ENCODE measurements around the gene PLXNB1.
"Not testable (repeated sequence)": the region's sequence is repeated elsewhere in the genome, so short reads cannot be mapped to it uniquely, and the experiment has no call there.

Gene PLXNB1

DNA sequence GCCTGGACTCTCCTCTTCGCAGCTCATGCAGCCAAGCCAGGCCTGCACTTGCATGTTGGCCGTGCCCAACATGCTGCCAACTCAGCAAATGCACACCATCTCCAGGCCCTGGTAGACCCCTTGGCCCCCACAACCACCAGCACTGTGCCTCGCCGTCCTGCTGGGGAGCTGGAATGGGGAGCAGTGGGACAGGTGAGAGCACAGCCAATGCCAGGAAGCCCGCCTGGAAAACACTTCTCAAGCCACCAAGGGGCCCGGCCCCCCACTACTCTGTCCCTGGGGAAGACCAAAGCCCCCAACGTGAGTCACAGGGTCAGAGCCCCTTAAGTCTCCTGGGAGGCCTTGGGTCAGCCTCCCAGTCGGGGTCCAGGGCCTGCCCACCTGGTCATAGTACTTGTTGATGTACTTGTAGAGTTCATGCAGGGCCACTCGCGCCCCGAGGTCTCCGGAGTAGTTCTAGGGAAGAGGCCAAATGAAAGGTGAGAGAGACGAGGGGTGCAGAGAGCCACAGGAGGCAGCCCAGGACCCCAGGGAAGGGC, 24.5 kb downstream of the PLXNB1 start:
- DNase-seq (ENCODE audit: low read depth in 2 of 2) = no peak

- DNase-seq (ENCODE audit: low read depth in 2 of 2) = no peak
These were observed 25.2 kb downstream of the PLXNB1 start for GRCh38 chr3:48404440-48405342.

DNA sequence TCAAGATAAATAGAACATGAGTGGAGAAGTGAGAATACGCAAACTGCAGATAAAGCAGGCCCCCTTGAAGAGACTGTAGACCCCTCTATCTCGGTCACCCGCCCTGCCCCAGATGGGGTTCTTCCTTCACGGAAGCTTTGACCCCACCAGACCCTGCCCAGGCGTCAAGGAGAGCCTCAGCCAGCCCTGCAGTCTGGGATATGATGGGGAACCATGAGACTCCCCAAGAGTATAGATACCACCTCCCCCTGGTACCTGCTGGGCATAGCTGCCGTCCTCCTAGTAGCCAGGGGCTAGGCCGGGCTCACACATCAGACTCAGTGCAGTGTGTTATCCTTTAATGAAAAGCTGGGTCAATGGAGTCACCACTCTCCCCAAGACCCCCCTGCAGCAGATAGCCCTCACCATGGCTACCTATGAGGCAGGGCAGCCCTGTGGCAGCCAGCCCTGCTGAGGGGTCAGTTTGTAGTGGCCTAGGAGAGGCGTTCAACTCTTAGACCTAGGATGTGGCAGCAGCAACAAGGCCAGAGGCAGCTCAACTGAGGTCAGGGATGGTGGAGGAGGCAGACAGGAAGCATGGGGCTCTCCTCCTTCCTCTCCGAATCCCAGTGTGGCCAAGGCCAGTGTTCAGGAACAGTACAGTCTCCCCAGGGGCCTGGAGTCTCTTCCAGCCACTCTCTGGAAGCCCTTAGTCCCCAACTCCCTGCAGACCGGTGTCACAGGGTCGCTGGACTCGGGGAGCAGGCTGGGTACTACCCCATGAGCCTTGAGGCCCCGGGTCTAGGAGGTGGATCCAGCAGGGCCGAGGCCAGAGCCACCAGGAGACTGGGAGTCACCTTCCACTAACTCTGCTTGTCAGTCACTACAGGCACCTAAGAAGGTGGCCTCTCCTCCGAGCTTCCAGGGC, 26.1 kb downstream of the PLXNB1 start:
- no peak for DNase-seq (ENCODE audit: low read depth in 2 of 2)

GRCh38 chr3:48402907-48403306, 27.0 kb downstream of the PLXNB1 start:
- no peak for DNase-seq (ENCODE audit: low read depth in 2 of 2)

DNA sequence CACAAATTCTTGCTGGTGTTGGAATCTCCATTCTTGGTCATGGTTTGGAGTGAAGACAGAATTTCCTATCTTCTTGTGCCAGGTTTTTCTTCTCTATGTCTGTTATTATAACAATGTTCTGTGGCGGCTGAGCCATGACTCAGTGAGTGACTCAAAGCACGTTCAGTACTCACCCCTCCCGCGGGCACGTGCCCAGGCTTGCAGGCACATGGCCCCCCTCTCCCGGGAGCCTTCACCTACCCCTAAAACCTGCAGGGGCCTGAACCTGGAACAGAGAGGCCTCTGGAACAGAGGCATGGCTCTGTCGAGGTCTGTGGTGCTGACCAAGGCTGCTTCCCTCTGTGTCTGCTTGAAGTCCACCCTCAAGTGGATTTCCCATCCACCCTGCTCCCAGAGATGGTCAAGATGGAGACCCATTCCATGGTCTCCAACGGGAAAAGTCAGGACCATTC, 27.6 kb downstream of the PLXNB1 start:
- DNase-seq (ENCODE audit: low read depth in 2 of 2) = no peak

- not testable (repeated sequence) for DNase-seq (ENCODE audit: low read depth in 2 of 2)
These were observed 28.4 kb downstream of the PLXNB1 start for GRCh38 chr3:48401434-48401901.

GRCh38 chr3:48400824-48401433, 29.0 kb downstream of the PLXNB1 start:
- DNase-seq (ENCODE audit: low read depth in 2 of 2) = peak in 1 of 2 donors; percentile 50

- DNase-seq (ENCODE audit: low read depth in 2 of 2) = no peak
These were observed 30.3 kb downstream of the PLXNB1 start for GRCh38 chr3:48399387-48400172.

GRCh38 chr3:48398701-48399386, 31.0 kb downstream of the PLXNB1 start:
- no peak for DNase-seq (ENCODE audit: low read depth in 2 of 2)

DNA sequence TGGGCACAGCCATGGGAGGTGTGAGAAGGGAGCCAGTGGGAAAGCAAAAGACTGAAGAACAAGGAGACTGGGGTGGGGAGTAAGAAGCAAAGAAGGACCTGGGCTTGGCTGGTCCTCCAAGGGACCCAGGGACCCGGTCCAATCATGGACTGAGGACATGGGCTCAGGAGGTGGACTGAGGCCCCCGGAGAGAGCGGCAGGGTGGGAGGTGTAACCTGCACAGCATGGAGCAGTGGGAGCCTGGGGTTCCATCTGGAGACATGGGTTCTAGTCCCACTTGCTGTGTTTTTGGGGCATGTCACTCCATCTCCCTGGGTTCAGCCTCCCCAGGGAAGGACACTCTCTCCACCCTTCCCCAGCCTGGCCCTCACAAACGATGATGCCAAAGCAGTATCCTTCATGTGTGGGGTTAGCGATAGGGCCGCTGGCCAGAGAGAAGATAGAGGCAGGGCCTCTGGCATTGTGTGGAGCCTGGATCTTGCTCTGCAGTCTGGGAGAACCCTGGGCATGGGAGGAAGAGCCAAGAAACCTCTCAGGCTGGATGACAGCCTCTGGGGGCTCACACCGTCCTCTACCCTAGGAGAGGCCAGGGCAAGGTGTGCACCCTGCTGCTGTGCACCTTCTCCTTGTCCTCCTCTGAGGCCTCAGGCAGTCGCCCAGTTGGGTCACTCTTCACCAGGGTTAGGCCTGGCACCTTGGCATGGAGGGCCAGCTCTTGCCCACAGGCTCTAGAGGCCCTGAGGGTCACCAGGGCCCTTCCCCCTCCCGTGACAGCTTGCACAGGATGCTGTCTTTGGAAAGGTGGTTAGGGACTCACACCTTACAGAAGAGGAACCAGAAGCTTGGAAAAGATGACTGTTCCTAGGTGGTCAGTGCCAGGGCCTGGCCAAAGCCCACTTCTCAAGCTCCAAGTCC, 31.9 kb downstream of the PLXNB1 start:
- DNase-seq (ENCODE audit: low read depth in 2 of 2) = no peak

DNA sequence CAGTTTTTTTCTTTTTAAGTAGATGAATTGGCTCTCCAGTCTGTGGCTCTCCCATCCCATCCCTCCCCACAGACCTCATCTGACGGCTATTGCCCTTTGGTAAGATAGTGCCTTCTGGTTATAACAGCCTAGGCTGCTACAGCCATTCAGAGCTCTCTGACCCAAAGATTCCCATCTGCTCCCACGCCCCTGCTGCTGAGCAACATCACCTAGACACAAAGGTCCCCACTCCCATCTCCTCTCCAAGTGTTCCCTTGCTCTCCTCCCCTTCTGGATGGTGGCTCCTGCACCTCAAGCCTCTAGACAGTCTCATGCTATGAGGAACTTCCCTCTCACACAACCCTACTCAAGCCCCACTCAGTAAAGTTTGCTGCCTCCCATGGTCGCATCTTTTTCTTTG, 34.2 kb downstream of the PLXNB1 start:
- DNase-seq (ENCODE audit: low read depth in 2 of 2) = no peak

DNA sequence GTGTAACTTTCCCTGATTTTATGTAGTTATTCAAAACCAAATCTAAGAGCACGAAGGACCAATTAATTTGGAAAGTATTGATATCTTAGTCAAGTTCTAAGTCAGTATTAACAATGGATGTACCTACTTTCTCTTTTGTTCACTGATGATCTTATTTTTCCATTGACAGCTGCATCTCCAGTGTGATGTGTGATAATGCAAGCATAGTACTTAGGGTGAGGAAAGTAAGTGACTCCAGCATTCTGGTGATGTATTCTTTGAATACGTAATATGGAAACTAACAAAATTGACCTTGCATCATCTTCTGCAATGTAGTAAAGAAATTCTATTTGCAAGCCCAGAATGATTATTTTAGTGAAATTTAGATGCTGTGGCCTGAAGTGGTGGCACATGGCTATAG, 35.5 kb downstream of the PLXNB1 start:
- DNase-seq (ENCODE audit: low read depth in 2 of 2) = no peak

- DNase-seq (ENCODE audit: low read depth in 2 of 2) = no peak
These were observed 40.9 kb downstream of the PLXNB1 start for GRCh38 chr3:48388966-48389365.

DNA sequence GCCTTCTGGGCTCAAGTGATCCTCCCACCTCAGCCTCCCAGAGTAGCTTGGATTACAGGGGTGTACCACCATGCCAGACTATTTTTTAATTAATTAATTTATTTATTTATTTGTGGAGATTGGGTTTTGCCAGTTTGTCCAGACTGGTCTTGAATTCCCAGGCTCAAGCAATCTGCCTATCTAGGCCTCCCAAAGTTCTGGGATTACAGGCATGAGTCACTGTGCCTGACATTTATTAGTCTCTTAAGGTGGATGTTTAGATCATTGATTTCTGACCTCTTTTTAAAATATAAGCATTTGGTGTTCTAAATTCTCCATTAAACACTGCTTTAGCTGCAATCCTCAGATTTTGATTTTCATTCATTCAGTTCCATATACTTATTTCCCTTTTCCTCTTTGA, 42.3 kb downstream of the PLXNB1 start:
- DNase-seq (ENCODE audit: low read depth in 2 of 2) = no peak

DNA sequence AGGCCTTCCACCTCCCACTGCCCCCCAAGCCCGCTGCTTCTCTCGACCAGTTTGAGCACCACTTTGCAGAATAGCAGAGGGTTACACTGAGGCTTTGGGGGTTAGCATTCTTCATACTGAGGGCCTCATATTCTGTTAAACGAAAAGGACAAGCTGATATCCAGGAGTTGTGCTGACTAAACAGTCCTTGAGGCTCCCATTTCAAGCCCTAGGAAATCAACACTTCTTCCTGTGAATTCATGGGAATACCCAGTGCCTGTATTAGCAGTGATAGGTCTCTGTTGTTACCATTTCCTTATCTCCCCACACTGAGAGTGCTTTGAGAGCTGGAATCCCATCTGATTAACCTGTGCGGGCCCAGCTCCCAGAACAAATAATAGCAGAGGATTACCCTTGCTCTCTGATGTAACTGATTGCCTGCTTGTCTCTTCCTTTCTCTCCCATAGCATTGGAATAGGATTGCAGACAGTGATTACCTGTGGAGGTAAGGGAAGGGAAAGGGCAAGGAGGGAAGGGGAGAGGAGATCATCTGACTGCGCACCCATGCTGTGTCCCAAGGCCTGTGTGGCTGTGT, 56.9 kb downstream of the PLXNB1 start:
- DNase-seq (ENCODE audit: low read depth in 2 of 2) = no peak

DNA sequence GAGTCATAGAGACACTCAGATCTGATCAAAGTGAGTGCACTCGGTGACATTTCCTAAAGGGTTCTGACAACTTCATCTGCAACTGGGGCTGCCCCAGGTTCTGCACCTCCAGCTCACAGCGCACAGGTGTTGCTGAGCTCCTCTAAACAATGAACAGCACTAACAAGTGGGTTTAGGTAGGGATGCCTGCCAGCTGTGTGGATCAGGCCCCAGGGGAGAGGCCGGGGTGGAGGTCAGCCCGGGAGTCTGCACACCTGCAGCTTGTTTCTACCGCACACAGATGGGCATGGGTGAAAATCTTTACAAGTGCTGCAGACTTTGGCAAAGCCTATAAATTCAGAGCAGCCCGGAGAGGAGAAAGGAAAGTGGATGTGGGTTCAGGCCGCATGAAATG, 57.5 kb downstream of the PLXNB1 start:
- no peak for DNase-seq (ENCODE audit: low read depth in 2 of 2)

DNA sequence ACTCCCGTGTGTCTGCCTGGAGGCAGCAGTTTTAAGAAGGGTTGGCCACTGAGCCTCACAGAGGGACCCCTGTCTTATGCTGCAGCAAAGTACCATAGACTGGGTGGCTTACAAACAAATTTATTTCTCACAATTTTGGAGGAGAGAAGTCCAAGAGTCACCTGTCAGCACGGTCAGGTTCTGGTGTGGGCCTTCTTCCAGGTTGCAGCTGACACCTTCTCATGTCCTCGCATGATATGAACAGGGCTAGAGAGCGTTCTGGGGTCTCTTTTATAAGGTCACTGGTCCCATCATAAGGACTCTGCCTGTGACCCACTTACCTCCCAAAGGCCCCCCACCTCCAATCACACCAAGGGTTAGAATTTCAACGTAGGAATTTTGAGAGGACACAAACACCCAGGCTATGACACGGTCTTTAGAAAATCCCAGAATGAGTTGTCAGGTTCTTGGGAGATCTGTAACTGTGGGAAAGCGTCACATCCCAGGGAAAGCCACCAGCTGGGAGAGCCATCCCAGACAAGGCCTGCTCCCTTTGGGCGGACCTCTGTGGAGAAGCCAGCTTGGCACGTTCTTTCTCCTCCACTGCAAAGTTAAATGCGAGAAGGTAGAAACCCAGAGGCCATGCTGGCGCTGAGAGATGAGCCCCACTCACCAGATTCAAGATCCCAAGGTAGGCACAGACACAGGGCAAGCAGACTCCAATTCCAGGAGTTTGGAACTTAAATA, 58.1 kb downstream of the PLXNB1 start, which contains the start of gene FBXW12:
Gene FBXW12 (plus strand): TSS at position 569 of the 726 bp plus-strand sequence. CDS start 549 bp downstream, outside the sequence.
- no peak for DNase-seq (ENCODE audit: low read depth in 2 of 2)

DNA sequence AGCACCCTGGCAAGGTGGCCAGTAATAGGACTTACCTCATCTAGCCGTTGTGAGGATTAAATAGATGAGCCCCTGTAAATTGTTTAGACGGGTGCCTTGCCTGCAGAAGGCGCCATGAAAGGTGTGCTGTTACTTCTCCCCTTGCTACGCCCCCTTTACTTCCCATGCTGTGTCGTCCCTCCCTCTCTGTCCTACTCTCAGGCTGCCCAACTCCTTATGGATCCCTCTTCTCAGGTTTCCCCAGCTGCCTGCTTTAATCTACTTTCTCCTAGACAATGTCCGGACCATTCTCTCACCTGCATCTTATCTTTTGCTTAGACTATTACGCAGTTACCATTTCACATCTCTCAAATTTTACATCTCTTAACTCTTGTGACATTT, 59.6 kb downstream of the PLXNB1 start:
- no peak for DNase-seq (ENCODE audit: low read depth in 2 of 2)

Measured in stimulated activated CD8-positive, alpha-beta memory T cell treated with anti-CD3 and anti-CD28 coated beads, Interleukin-15, amount 100 ng/mL, for 4 hours (primary cell).